Activated T-helper 1 cell treated with anti-CD3 and anti-CD28 coated beads, Interleukin-12 subunit alpha, Interleukin-12 subunit beta, Interleukin-2, Interleukin-4 antibody, amounts not matched to agents 30 ng/mL and 10 ng/mL and 1 ng/mL, durations not matched to agents 14 hours and 24 hours and 36 hours (primary cell): ENCODE measurements around the gene ARHGAP5. TPM values are rescaled to one million over a fixed set of nuclear protein-coding genes. Genes with fewer than 3 reads are reported as not detected.
"Not testable (repeated sequence)": the region's sequence is repeated elsewhere in the genome, so short reads cannot be mapped to it uniquely, and the experiment has no call there.

Source experiments
- DNase-seq: peaks from one replicate; pipeline ENCODE4 v3.0.0; 2021; ENCODE audit warnings: low spot score
- H3K27ac Mint-ChIP-seq: one replicate; pipeline ENCODE4 v1.8.0; 2021; ENCODE audit warnings: mild to moderate bottlenecking, mixed read lengths
- H3K27me3 Mint-ChIP-seq: one replicate; pipeline ENCODE4 v1.8.0; 2022; ENCODE audit warnings: mild to moderate bottlenecking, moderate library complexity, mixed read lengths; ENCODE audit not compliant: insufficient read depth
- H3K36me3 Mint-ChIP-seq: one replicate; pipeline ENCODE4 v1.8.0; 2021; ENCODE audit warnings: low read depth, mixed read lengths
- H3K4me1 Mint-ChIP-seq: one replicate; pipeline ENCODE4 v1.8.0; 2021; ENCODE audit warnings: low read depth, mixed read lengths
- H3K4me3 Mint-ChIP-seq: one replicate; pipeline ENCODE4 v1.8.0; 2021; ENCODE audit warnings: mild to moderate bottlenecking, moderate library complexity, mixed read lengths
- H3K9me3 Mint-ChIP-seq: one replicate; pipeline ENCODE4 v1.8.0; 2021; ENCODE audit warnings: mixed read lengths
- intact Hi-C: fragments of 100-400 bp; cut with micrococcal nuclease; formaldehyde crosslinking; loops from one replicate; pipeline ENCODE4 v1.15.1; 2024
- total RNA-seq: library from RNA; stranded (reverse); gene quantifications from 2 replicates; pipeline ENCODE4 v1.2.3, GENCODE V29; 2022

ARHGAP5 gene
- total RNA-seq, 1 donor from 2014 or later: 31.8 TPM

- Mint-ChIP-seq H3K4me3 (no peak overlapping the region), H3K27ac (no peak overlapping the region), H3K36me3 (peaks cover 3% of the 10 kb centered on the region), H3K9me3 (no peaks in the 10 kb centered on the region), H3K27me3 (no peaks in the 10 kb centered on the region), H3K4me1 (peaks cover 21% of the 10 kb centered on the region)
- intact Hi-C loops: loop anchor here (1.0 kb wide), 1 partner anchor 23 kb away; no protein-coding TSS in a partner anchor
- no peak for DNase-seq
Observed at GRCh38 chr14:32102152-32102787, 25.2 kb downstream of the ARHGAP5 start.

DNA sequence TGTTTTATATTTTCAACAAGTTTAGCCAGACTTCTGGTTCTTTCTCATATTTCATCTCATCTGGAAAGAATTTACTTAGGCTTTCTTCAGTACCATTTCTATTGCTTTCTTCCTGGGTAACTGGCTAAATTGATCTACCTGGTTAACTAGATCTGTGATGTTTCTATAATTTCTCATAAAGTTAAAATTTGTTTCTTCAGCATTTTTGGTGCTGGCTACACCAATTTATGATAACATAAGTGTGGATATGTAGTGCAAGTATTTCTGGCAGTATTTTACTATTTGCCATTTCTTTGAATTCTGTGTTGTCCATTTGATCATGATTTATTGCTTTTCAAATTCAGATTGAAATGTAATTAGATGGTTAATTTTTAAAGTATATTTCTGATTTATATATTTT lies 25.9 kb downstream of the ARHGAP5 start:
- intact Hi-C loops: loop anchor here (1.0 kb wide), 1 partner anchor 24 kb away; no protein-coding TSS in a partner anchor
- H3K27ac Mint-ChIP-seq: no peak overlapping the region
- H3K4me3 Mint-ChIP-seq: no peak overlapping the region
- peaks cover 21% of the 10 kb centered on the region for H3K4me1 Mint-ChIP-seq
- DNase-seq: no peak
- H3K36me3 Mint-ChIP-seq: peaks cover 3% of the 10 kb centered on the region
- H3K27me3 Mint-ChIP-seq: no peaks in the 10 kb centered on the region
- no peaks in the 10 kb centered on the region for H3K9me3 Mint-ChIP-seq

DNA sequence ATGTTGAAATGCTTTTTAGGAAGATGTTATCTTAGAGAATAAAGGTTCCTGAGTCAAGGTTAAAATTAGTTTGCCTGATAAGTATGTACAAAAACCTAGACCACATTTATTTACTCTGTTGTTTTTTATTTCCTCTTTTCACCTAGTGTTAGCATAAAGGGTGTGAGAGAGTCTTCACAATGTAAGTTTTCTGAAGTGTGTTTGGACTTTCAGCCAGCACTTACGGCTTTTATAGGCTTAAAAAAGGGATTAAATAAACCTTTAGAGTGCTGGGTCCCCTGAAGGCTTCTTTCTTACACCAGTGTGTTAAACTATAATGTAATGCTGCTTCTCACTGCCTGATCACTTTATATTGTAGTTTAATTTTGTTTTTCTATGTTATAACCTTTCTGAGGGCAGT lies 27.2 kb downstream of the ARHGAP5 start:
- no peak for DNase-seq
- Mint-ChIP-seq H3K27ac (no peak overlapping the region), H3K4me1 (peaks cover 21% of the 10 kb centered on the region), H3K9me3 (no peaks in the 10 kb centered on the region), H3K4me3 (no peak overlapping the region), H3K27me3 (no peaks in the 10 kb centered on the region), H3K36me3 (peaks cover 3% of the 10 kb centered on the region)
- intact Hi-C loops: no loop called here

- Mint-ChIP-seq H3K36me3 (peaks cover 4% of the 10 kb centered on the region), H3K27me3 (no peaks in the 10 kb centered on the region), H3K27ac (no peak overlapping the region), H3K4me1 (peaks cover 21% of the 10 kb centered on the region), H3K4me3 (no peak overlapping the region), H3K9me3 (no peaks in the 10 kb centered on the region)
- intact Hi-C loops: no loop called here
- DNase-seq: no peak
Observed at GRCh38 chr14:32104803-32105202, 27.7 kb downstream of the ARHGAP5 start.

GRCh38 chr14:32109676-32110547 lies 32.8 kb downstream of the ARHGAP5 start:
- peaks cover 7% of the 10 kb centered on the region for H3K36me3 Mint-ChIP-seq
- no peak for DNase-seq
- no peak overlapping the region for H3K27ac Mint-ChIP-seq
- no peaks in the 10 kb centered on the region for H3K4me1 Mint-ChIP-seq
- H3K9me3 Mint-ChIP-seq: no peaks in the 10 kb centered on the region
- intact Hi-C loops: no loop called here
- H3K27me3 Mint-ChIP-seq: no peaks in the 10 kb centered on the region
- H3K4me3 Mint-ChIP-seq: no peak overlapping the region

GRCh38 chr14:32110548-32110896 lies 33.4 kb downstream of the ARHGAP5 start:
- no peaks in the 10 kb centered on the region for H3K9me3 Mint-ChIP-seq
- H3K36me3 Mint-ChIP-seq: peaks cover 8% of the 10 kb centered on the region
- H3K4me3 Mint-ChIP-seq: no peak overlapping the region
- H3K27me3 Mint-ChIP-seq: no peaks in the 10 kb centered on the region
- no peak overlapping the region for H3K27ac Mint-ChIP-seq
- intact Hi-C loops: no loop called here
- DNase-seq: no peak
- no peaks in the 10 kb centered on the region for H3K4me1 Mint-ChIP-seq

DNA sequence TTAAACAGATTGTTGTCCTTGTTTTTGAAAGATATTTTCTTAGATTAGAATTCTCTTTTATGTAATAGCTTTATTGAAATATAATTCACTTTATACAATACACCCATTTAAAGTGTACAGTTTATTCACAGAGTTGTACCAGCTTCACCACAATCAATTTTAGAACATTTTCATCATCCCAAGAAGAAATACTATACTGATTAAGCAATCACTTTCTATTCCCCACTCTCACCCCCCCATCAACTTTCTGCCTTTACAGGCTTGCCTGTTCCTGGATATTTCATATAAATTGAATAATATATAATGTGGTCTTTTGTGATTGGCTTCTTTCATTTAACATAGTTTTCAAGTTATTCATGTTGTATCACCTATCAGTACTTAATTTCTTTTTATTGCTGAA lies 44.4 kb downstream of the ARHGAP5 start:
- Mint-ChIP-seq H3K4me1 (peaks cover 5% of the 10 kb centered on the region), H3K9me3 (peaks cover 10% of the 10 kb centered on the region)
- intact Hi-C loops: no loop called here

GRCh38 chr14:32121948-32122347 lies 44.8 kb downstream of the ARHGAP5 start:
- no peak overlapping the region for H3K27ac Mint-ChIP-seq
- no peak overlapping the region for H3K4me3 Mint-ChIP-seq
- DNase-seq: no peak
- H3K9me3 Mint-ChIP-seq: peaks cover 12% of the 10 kb centered on the region
- peaks cover 5% of the 10 kb centered on the region for H3K4me1 Mint-ChIP-seq
- no peaks in the 10 kb centered on the region for H3K27me3 Mint-ChIP-seq
- intact Hi-C loops: no loop called here
- H3K36me3 Mint-ChIP-seq: peaks cover 22% of the 10 kb centered on the region

More for the DNA sequence above, 44.4 kb downstream of the ARHGAP5 start:
- Mint-ChIP-seq H3K4me3 (no peak overlapping the region), H3K27me3 (no peaks in the 10 kb centered on the region), H3K36me3 (peaks cover 21% of the 10 kb centered on the region), H3K27ac (no peak overlapping the region)
- DNase-seq: no peak

- DNase-seq, H3K4me1 Mint-ChIP-seq, intact Hi-C loops, H3K4me3 Mint-ChIP-seq, H3K27ac Mint-ChIP-seq, H3K27me3 Mint-ChIP-seq: not testable (repeated sequence)
- Mint-ChIP-seq H3K36me3 (peaks cover 41% of the 10 kb centered on the region), H3K9me3 (peaks cover 18% of the 10 kb centered on the region)
Observed at GRCh38 chr14:32126899-32127730, 50.0 kb downstream of the ARHGAP5 start.

DNA sequence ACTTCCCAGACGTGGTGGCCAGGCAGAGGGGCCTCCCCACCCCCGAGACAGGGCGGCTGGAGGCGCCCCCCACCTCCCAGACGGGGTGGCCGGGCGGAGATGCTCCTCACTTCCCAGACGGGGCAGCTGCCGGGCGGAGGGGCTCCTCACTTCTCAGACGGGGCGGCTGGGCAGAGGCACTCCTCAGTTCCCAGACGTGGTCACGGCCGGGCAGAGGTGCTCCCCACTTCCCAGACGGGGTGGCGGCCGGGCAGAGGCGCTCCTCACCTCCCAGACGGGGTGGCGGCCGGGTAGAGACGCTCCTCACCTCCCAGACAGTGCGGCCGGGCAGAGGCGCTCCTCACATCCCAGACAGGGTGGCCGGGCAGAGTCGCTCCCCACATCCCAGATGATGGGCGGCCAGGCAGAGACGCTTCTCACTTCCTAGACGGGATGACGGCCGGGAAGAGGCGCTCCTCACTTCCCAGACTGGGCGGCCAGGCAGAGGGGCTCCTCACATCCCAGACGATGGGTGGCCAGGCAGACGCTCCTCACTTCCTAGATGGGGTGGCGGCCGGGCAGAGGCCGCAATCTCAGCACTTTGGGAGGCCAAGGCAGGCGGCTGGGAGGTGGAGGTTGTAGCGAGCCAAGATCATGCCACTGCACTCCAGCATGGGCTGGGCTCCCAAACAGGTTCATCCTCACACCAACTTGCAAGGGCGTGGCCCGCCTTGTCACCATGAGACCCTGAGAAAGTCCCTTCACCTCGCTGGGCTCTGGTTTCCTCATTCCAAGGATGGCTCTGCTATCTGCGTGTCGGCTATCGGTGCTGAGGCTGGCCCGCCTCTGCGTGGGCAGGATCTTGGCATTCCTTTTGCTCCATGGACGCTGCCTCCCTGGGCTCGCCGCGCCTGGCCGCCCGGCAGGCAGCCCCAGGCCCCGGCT lies 50.9 kb downstream of the ARHGAP5 start:
- H3K27ac Mint-ChIP-seq, H3K4me3 Mint-ChIP-seq, DNase-seq, H3K27me3 Mint-ChIP-seq, H3K4me1 Mint-ChIP-seq, intact Hi-C loops: not testable (repeated sequence)
- Mint-ChIP-seq H3K36me3 (peaks cover 40% of the 10 kb centered on the region), H3K9me3 (peaks cover 18% of the 10 kb centered on the region)

GRCh38 chr14:32128703-32129102 lies 51.6 kb downstream of the ARHGAP5 start:
- intact Hi-C loops: no loop called here
- Mint-ChIP-seq H3K27me3 (no peaks in the 10 kb centered on the region), H3K36me3 (peaks cover 43% of the 10 kb centered on the region), H3K4me3 (no peak overlapping the region), H3K27ac (no peak overlapping the region), H3K9me3 (peaks cover 18% of the 10 kb centered on the region), H3K4me1 (no peaks in the 10 kb centered on the region)
- DNase-seq: no peak

- DNase-seq: no peak
- Mint-ChIP-seq H3K36me3 (peaks cover 41% of the 10 kb centered on the region), H3K4me3 (no peak overlapping the region), H3K27me3 (no peaks in the 10 kb centered on the region), H3K27ac (no peak overlapping the region), H3K4me1 (no peaks in the 10 kb centered on the region), H3K9me3 (peaks cover 18% of the 10 kb centered on the region)
- intact Hi-C loops: no loop called here
Observed at GRCh38 chr14:32129124-32129523, 52.0 kb downstream of the ARHGAP5 start.
